GM21737 (cell line): Measurements from ENCODE around the gene KIAA0040.

Experiments
- ATAC-seq: cut with Tn5 transposase; IDR thresholded peaks from one replicate; pipeline ENCODE4 v1.9.1; 2021; ENCODE audit warnings: mild to moderate bottlenecking, moderate library complexity; ENCODE audit not compliant: unreplicated experiment

Gene KIAA0040

DNA sequence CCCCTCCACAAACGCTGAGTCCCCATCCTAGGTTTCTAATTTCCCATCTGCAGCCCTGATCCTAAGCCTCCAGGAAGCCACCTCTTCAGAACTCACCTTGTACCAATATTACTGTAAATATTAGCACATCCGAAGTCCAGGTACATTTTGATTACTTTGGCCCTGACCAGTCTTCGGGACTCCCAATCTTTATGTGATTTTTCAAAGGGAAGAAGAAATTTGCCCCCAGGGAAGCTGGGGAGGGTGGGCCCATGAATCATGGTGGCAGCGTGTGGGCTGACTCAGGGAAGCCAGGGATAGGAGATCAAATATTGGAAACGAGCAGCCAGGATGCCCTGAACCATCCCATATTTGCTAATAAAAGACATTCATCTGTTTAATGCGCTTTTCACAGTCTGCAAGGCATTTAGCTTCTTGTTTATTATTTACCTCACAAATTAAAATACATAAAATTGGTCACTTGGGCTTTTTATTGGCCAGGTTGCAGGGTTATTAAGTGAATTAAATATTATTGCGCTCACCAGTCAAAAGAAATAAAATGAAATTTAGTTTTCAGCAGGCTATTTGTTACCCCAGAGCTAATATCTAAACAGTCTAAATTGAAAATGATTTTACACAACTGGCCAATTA is 46.6 kb downstream of the KIAA0040 start:
- no peak for ATAC-seq

DNA sequence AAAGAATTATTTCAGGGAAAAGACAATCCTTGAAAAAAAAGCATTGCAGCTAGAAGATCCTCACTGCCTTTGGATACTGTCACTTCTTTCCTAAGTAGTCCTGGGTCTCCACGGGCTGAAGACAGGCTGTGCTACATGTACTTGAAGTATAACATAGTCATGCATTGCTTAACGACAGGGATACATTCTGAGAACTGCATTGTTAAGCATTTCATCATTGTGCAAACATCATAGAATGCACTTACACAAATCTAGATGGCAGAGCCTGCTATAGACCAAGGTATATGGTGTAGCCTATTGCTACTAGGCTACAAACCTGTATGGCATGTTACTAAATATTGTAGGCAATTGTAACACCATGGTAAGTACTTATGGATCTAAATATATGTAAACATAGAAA is 54.0 kb downstream of the KIAA0040 start:
- no peak for ATAC-seq

DNA sequence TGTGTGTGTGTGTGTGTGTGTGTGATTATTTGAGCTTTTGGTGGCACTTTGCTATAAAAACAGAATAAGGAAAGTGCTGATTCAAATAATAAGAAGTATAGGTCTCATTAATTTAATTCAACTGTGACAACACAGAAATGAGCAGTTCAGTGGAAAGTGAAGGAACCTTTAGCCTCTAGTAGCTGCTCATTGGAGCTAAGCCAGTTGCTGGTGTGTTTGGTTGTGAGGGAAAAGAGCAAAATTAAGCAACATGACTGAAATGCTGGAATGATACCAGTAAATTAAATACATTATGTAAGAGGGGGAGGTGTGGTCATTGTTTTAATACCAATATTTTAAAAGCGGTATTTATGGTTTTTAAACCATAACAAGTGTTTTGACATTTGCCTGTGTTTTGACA is 55.2 kb downstream of the KIAA0040 start:
- no peak for ATAC-seq

DNA sequence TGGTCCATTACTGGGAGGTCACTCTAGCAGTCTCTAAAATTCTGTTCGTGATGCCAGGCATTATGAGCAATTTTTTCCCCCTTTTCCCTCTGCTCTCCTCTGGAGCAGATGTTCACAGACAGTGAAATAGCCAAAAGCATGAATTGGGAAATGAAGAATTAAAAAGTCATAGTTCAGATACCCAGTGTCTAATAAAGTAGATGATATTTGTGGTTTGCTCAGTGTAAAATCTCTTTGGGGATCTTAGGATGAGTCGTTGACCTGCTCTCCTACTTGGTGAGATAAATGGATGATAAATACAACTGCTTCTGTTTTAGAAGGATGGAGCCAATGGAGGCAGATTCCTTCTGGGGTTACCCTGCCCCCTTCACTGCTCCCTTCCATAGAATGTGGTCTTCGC is 56.3 kb downstream of the KIAA0040 start:
- ATAC-seq, result no peak

DNA sequence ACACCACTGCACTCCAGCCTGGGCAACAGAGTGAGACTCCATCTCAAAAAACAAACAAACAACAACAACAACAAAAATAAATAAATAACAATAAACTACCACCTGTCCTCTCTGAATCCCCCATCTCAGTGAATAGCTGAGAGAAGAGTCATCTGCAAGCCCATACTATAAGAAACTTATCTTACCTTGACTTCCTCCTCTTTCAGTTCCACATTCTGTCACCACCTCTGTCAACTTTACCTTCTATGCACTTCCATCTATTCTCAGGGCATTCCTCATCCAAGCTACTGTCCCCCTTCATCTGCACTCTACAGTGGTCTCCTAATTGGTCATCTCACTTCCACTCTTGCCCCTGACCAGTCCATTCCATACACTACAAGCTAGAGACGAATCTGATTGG is 58.1 kb downstream of the KIAA0040 start:
- ATAC-seq, result no peak

DNA sequence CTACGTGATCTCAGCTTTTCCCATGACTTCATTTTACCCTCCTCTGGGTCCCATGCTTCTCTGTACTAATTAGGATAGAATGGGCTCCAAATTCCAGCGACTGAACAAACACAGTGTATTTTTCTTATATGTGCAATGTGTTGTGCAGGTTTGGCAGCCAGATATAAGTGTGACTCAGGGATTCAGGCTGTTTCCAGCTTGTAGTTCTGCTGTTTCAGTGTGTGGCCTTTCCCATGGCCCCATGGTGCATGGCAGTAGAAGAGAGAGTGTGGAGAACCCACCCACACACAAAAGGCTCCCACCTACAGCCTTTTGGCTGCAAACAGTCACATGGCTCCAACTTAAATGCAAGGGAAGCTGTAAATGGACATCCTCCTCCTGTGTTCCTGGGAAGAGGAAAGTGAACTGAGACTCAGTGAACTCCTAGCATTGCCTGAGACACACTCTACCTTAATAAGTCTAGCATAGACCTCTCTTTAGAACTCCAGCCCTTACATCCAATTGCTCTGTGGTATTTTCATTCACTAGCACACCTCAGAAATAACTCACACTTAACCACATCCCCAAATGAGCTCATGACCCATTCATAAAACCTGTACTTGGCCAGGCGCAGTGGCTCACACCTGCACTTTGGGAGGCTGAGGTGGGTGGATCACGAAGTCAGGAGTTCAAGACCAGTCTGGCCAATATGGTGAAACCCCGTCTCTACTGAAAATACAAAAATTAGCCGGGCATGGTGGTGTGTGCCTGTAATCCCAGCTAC is 58.7 kb downstream of the KIAA0040 start:
- no peak for ATAC-seq

DNA sequence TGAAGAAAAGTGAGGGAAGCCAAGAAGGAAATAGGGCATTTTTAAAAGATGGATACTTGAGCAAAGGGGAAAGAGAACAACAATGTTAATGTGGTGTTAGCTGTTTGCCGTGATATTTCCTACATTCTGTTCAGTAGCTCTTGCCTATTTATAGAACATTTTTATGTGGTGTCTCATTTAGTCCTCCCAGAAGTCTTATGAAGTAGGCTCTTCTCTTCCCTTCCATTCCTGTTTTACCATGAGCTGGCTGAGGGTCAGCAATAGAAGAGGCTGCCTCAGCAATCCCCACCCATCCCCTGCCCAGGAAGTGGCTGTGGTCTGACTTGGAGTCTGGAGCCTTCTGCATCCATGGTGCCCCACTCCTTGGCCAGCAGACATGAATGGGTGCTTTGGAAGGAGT is 60.1 kb downstream of the KIAA0040 start:
- no peak for ATAC-seq

DNA sequence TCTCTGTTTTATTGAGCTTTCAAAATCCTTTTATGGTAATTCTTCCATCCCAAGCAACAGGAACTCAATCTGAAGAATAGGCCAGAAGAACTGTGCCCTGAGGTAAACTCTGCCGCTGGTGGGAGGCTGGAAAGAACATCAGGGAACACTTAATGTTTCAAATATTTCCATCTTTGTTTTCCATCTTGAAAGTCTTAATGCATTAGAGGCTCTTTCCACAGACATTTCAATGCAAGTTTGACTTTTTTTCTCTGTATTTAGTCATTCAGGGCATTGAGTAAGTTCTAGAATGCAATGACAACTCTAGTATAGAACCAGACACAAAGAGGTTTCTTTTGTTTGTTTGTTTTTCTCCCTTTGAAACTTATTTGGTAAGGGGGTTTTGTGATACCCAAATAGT is 61.5 kb downstream of the KIAA0040 start:
- ATAC-seq, result no peak

DNA sequence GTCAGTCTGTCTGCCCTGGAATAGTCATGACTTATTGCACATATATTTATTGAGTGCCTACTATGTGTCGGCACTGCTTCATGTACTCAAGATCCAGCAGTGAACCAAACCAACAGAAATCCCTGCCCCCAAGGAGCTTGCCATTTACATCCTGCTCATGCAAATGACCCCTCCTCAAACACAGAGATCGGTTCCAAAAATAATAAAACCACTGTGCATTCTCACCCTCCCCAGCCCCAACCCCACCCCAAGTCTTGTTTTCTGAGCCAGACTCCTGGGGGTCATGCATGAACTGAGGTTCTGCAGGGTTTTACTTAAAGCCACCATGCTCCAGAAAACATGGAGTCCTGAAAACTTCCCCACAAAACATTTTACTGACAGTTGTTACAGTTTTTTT is 61.9 kb downstream of the KIAA0040 start:
- ATAC-seq, result no peak

DNA sequence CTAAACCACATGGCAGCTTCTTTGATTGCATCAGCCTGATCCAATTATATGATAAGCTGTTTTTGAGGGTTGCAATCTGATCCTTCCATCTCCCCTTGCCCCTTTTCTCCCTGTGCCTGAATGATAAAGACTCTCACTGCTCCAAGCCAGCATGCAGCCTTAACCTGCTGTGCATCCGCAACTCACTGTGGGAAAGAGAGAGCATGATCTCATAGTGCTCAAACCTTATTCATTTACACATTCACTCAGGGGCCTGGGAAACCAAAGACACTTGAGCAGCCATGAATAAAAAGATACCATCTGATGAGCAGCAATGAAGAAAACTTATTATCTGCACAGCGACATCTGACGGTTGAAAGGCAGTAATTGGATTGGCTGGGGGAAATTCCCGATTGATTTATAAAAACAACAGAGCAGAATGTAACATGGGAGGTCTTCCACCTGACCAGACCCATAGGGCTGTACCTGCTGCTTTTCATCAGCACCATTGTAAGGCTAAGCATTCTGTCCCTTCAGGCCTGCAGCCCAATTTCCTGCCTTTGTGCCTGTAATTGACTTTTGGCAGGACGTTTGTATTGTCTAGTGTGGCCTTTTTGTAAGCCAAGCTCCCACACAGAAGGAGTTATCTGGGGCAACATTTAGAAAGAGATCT is 62.5 kb downstream of the KIAA0040 start:
- ATAC-seq, result no peak

DNA sequence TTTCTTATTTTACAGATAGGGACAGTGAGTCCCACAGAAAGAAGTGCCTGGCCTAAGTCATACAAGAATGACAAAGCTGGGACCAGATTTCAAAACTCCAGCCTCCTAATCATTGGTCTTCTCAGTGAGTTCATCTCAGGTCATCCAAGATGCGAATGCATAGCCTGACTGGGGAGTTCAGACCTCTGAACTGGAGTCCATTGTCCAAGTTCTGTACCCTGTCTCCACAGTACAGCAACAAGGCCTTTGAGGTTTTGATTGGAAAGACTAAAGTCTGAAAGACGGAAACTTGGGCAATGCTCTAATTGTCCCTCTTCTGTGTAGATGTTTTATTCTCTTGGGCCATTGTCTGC is 63.0 kb downstream of the KIAA0040 start:
- ATAC-seq, result no peak

DNA sequence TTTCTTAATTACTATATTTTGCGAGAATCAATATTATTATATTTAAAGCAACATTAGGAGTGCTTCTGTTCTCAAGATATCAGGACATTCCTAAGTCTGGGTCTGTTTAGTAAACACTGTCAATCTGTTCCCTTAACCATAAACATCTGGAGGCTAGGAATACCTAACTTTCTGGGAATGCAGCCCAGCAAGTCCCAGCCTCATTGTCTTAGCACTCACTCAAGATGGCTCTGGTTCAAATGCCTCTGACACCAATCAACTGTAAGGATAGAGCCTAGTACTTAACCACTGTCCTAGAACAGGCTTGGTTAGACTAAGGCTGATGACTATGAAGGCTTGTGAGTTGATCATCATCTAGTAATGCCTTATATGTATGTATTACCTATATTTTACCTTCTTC is 63.4 kb downstream of the KIAA0040 start:
- no peak for ATAC-seq

DNA sequence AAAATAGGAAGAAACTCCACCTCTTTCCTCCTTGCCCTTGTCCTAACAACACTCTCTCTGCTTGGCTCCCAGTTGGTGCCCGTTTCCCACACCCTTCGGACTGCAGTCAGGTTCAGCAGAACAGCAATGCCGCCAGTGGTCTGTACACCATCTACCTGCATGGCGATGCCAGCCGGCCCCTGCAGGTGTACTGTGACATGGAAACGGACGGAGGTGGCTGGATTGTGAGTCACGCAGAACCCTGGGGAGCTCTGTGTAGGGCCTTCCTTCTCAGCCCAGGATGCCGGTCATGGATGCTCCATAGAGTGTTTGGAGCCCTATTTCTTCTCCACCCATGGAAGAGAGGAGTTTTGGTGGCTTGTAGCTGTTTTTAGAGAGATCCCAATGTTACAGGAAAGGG is 64.1 kb downstream of the KIAA0040 start:
- no peak for ATAC-seq

DNA sequence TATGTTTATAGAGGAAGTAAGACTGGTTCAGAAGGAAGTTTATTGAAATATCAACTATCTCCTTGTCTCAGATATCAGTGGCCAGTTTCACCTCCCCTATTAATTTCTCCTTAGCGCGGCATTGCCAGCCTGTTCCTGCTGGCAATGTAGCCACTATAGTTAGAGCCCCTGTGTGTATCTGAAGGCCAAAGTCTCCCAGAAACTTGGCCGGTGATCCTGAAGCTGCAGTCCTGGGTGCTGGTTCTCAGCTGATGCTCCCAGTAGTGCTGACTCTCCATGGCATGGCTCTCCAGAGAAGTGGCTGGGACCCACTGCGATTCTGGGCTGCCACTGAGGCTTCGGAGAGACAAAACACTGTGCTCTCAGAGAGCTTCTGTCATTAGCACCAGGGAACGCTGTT is 65.0 kb downstream of the KIAA0040 start:
- no peak for ATAC-seq

DNA sequence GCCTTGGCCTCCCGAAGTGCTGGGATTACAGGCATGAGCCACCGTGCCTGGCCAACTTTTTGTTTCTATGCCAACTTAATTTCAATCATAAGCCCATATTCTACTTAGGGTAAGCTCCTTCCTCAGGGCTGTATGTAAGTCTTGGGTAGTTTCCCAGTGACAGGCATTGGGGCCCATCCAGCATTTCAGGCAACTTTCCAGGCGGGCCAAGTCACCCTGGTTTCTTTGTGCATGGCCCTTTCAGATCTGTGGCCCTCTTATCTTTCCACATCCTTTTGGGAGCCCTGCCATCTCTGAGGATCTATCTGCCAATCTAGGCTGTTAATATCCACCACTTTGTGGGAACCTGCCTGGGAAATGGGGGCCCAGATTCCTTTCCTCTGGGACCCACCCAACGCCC is 66.2 kb downstream of the KIAA0040 start:
- ATAC-seq, result no peak

DNA sequence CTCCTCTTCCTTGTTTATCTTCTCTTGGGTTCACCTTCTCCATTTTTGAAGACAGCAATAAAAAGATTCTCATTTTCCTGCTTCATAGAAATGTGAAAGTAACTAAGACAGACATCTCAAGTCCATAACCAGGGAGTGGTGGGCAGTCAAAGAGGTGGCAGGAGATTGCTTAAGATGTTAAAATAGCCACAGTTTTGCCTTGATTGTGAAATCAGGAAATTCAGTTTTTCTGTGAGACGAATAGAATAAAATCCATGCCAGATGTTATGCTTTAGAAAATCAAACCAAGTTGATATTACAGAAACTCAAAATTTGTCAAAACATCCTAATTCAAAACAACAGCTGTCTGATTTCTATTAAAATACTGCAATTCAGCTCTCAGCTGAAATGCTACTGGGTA is 67.7 kb downstream of the KIAA0040 start:
- ATAC-seq, result no peak

DNA sequence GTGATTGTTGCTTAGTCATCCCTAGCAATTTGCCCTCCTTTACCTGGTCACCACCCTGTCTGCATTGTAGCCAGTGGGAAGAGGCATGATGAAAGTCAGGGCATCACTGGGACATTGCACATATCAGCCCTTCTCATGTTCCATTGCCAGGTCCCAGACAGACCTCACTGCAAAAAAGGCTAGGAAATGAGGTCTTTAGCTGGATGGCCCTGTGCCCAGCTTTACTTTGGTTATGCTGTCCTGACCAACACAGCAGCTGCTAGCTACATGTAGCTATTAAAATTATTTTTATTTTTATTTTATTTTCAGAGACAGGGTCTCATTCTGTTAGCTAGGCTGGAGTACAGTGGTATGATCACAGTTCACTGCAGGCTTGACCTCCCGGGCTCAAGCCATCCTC is 72.1 kb downstream of the KIAA0040 start:
- no peak for ATAC-seq

DNA sequence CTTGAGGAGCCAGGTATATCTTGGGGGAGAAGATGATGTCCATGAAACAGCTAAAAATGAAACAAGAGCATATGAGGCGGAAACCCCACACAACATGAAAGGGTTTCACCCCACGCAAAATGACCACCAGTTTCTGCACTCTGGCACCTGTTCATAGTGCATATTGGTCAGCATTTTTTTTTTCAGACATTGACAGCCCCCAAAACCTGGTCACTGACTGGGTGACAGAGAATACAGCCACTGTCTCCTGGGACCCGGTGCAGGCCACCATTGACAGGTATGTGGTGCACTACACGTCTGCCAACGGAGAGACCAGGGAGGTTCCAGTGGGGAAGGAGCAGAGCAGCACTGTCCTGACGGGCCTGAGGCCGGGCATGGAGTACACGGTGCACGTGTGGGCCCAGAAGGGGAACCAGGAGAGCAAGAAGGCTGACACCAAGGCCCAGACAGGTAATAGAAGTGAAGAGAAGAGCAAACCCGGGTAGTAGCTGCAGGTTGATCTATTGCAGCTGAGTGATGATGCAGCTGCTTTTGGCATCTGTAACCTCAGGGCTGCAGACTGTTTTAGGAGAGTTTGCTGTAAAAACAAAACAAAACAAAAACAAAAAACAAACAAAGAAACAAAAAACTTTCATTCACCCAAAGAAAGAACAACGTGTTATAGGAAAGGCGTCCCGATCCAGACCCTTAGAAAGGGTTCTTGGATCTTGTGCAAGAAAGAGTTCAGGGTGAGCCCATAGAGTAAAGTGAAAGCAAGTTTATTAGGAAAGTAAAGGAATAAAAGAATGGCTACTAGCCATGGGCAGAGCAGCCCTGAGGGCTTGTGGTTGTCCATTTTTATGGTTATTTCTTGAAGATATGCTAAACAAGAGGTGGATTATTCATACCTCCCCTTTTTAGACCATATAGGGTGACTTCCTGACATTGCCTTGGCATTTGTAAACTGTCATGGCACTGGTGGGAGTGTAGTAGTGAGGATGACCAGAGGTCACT is 73.9 kb downstream of the KIAA0040 start:
- ATAC-seq, result no peak

DNA sequence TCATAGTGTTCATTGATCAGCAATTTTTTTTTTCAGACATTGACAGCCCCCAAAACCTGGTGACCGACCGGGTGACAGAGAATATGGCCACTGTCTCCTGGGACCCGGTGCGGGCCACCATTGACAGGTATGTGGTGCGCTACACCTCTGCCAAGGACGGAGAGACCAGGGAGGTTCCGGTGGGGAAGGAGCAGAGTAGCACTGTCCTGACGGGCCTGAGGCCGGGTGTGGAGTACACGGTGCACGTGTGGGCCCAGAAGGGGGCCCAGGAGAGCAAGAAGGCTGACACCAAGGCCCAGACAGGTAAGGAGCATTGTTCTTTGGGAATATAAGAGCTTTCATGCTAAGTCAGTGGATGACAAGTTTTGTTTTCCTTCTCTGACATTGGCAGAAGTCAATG is 75.7 kb downstream of the KIAA0040 start:
- no peak for ATAC-seq

DNA sequence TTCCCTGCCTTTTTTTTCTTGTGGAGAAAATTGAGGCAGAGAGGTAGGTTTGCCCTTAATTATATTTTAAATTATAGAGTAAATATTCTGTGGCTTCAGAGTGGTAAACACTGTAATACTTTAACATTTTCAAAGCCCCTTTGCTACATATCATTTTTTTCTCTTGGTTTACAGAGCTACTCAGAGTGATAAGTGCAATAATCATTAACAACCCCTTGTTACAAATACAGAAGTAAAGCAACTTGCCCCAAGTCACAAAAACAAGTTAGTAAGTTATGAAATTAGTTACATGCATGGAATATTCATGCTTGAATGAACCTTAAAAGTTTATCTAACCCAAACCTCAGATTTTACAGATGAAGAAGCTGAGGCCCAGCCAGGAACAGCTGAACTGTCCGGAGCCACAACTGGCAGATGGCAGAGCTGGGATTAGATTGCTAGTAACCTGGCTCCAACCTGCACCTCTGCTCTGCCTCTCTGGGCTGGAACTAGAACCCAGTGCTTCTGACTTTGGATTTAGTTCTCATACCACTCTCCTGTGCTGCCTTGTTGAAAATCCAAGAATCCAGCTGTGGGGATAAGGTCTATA is 76.3 kb downstream of the KIAA0040 start:
- ATAC-seq, result no peak

DNA sequence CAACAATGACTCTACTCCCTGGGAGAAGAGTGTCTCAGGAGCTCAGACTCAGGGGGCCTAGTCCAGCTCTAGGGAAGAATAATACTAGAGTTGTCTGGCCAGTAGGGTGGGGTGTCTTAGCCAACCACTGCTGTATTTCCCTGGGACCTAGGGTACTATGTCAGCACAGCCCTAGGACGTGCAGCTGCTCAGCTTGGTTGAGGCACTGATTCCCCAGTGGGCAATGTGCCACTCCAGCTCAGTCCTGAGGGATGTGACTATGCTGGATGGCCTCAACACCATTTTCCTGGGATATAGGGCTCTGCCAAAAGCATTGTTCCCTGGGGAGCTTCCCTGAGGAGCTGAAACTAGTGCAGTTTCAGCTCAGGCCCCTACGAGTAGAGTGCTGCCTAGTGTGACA is 77.6 kb downstream of the KIAA0040 start:
- no peak for ATAC-seq
